GM18868 (cell line): Measurements from ENCODE around the gene STK32C.
"Not testable (repeated sequence)": the region's sequence is repeated elsewhere in the genome, so short reads cannot be mapped to it uniquely, and the experiment has no call there.

Source experiments
- ATAC-seq: cut with Tn5 transposase; IDR thresholded peaks from one replicate; pipeline ENCODE4 v1.9.1; 2021; ENCODE audit warnings: mild to moderate bottlenecking, moderate library complexity; ENCODE audit not compliant: unreplicated experiment

The STK32C gene

GRCh38 chr10:132320654-132321469 is 13.1 kb upstream of the STK32C start:
- ATAC-seq: peak; percentile 11

- peak; percentile 99 for ATAC-seq
These were observed 12.3 kb upstream of the STK32C start for GRCh38 chr10:132319853-132320653.

- not testable (repeated sequence) for ATAC-seq
These were observed 9.7 kb upstream of the STK32C start for GRCh38 chr10:132317477-132317876.

GRCh38 chr10:132316133-132316532 is 8.4 kb upstream of the STK32C start:
- no peak for ATAC-seq

- not testable (repeated sequence) for ATAC-seq
These were observed 7.1 kb upstream of the STK32C start for GRCh38 chr10:132314881-132315280.

GRCh38 chr10:132314336-132314735 is 6.6 kb upstream of the STK32C start:
- ATAC-seq: no peak

- no peak for ATAC-seq
These were observed 6.1 kb upstream of the STK32C start for GRCh38 chr10:132313865-132314264.

- ATAC-seq: no peak
These were observed 5.6 kb upstream of the STK32C start for GRCh38 chr10:132313305-132313704.

- ATAC-seq: no peak
These were observed 3.7 kb upstream of the STK32C start for GRCh38 chr10:132311338-132311939.

GRCh38 chr10:132310701-132311337 is 3.1 kb upstream of the STK32C start:
- no peak for ATAC-seq

GRCh38 chr10:132309879-132310591 is 2.3 kb upstream of the STK32C start:
- ATAC-seq: no peak

- no peak for ATAC-seq
These were observed 1.7 kb upstream of the STK32C start for GRCh38 chr10:132309471-132309865.

- ATAC-seq: no peak
These were observed 1.1 kb upstream of the STK32C start for GRCh38 chr10:132308587-132309470.

GRCh38 chr10:132306864-132307751 is 642 bp downstream of the STK32C start:
- ATAC-seq: peak; percentile 23

- ATAC-seq: no peak
These were observed 1.4 kb downstream of the STK32C start for GRCh38 chr10:132306343-132306685.

GRCh38 chr10:132305654-132306342 is 2.0 kb downstream of the STK32C start:
- ATAC-seq: no peak

- ATAC-seq: no peak
These were observed 2.8 kb downstream of the STK32C start for GRCh38 chr10:132304756-132305509.
